SK-N-SH treated with all-trans-retinoic acid at 6 μM for 48 hours (cell line): ENCODE results near the gene SGK1.
A peak's percentile ranks its signal among the peaks of the same experiment; 100 is the strongest.

Experiments
- ATAC-seq: fragments of 200-7000 bp; cut with Tn5 transposase; 3 replicates; pipeline ENCODE4 v1.9.1; 2020; ENCODE audit warnings: mild to moderate bottlenecking, moderate library complexity
- ARNTL ChIP-seq: fragments of 450-650 bp; formaldehyde crosslinking; IDR thresholded peaks from 2 replicates; pipeline ENCODE4 v1.5.0; 2020; ENCODE audit warnings: low read depth, mild to moderate bottlenecking, moderate library complexity, borderline replicate concordance
- BACH2 ChIP-seq: fragments of 250-450 bp; sonication (Bioruptor Pico); IDR thresholded peaks from 2 replicates; pipeline ENCODE4 v1.9.0; 2021; ENCODE audit warnings: mild to moderate bottlenecking, borderline replicate concordance
- CSDC2 ChIP-seq: fragments of 250-450 bp; sonication (Bioruptor Pico); IDR thresholded peaks from 2 replicates; pipeline ENCODE4 v1.5.0; 2020; ENCODE audit warnings: mild to moderate bottlenecking, moderate library complexity
- ESRRG ChIP-seq: fragments of 250-450 bp; sonication (Bioruptor Pico); IDR thresholded peaks from 2 replicates; pipeline ENCODE4 v1.6.1; 2021; ENCODE audit warnings: mild to moderate bottlenecking
- GLIS3 ChIP-seq: fragments of 250-450 bp; sonication (Bioruptor Pico); IDR thresholded peaks from 2 replicates; pipeline ENCODE4 v1.5.0; 2020; ENCODE audit warnings: mild to moderate bottlenecking, moderate library complexity
- ISL1 ChIP-seq: fragments of 250-450 bp; sonication (Bioruptor Pico); IDR thresholded peaks from 2 replicates; pipeline ENCODE4 v2.1.2; 2022; ENCODE audit warnings: mild to moderate bottlenecking, moderate library complexity
- PPARA ChIP-seq: fragments of 250-450 bp; sonication (Bioruptor Pico); IDR thresholded peaks from 2 replicates; pipeline ENCODE4 v1.5.0; 2020; ENCODE audit warnings: mild to moderate bottlenecking, borderline replicate concordance
- RARB ChIP-seq: fragments of 250-450 bp; sonication (Bioruptor Pico); IDR thresholded peaks from 2 replicates; pipeline ENCODE4 v1.8.0; 2021; ENCODE audit warnings: mild to moderate bottlenecking, moderate library complexity
- SNAI2 ChIP-seq: fragments of 250-450 bp; sonication (Bioruptor Pico); IDR thresholded peaks from 2 replicates; pipeline ENCODE4 v1.5.0; 2020; ENCODE audit warnings: mild to moderate bottlenecking, moderate library complexity
- TCF4 ChIP-seq: fragments of 250-450 bp; sonication (Bioruptor Pico); IDR thresholded peaks from 2 replicates; pipeline ENCODE4 v1.8.0; 2021; ENCODE audit warnings: mild to moderate bottlenecking, moderate library complexity, borderline replicate concordance
- TOX ChIP-seq: fragments of 250-450 bp; sonication (Bioruptor Pico); IDR thresholded peaks from 2 replicates; pipeline ENCODE4 v1.8.0; 2021; ENCODE audit warnings: mild to moderate bottlenecking, moderate library complexity, borderline replicate concordance
- ZC3H10 ChIP-seq: fragments of 250-450 bp; sonication (Bioruptor Pico); IDR thresholded peaks from 2 replicates; pipeline ENCODE4 v1.5.1; 2021; ENCODE audit warnings: mild to moderate bottlenecking, moderate library complexity
- ZFP3 ChIP-seq: fragments of 250-450 bp; sonication (Bioruptor Pico); IDR thresholded peaks from 2 replicates; pipeline ENCODE4 v1.5.0; 2020; ENCODE audit warnings: mild to moderate bottlenecking, moderate library complexity
- ZFP30 ChIP-seq: fragments of 450-650 bp; formaldehyde crosslinking; IDR thresholded peaks from 2 replicates; pipeline ENCODE4 v1.5.0; 2022; ENCODE audit warnings: mild to moderate bottlenecking, moderate library complexity
- ZNF565 ChIP-seq: fragments of 450-650 bp; formaldehyde crosslinking; conservative IDR thresholded peaks from 2 replicates; pipeline ENCODE4 v1.5.0; 2020; ENCODE audit warnings: low read depth, mild to moderate bottlenecking, moderate library complexity
- ZNF70 ChIP-seq: fragments of 450-650 bp; formaldehyde crosslinking; IDR thresholded peaks from 2 replicates; pipeline ENCODE4 v1.5.0; 2020; ENCODE audit warnings: mild to moderate bottlenecking, moderate library complexity
- ZNF8 ChIP-seq: fragments of 450-650 bp; formaldehyde crosslinking; IDR thresholded peaks from 2 replicates; pipeline ENCODE4 v1.5.0; 2020; ENCODE audit warnings: mild to moderate bottlenecking, moderate library complexity
- TF ChIP-seq, protein P1 (sequence below): fragments of 250-450 bp; sonication (Bioruptor Pico); IDR thresholded peaks from 2 replicates; pipeline ENCODE4 v1.5.1; 2020; ENCODE audit warnings: low read depth, mild to moderate bottlenecking, moderate library complexity
- TF ChIP-seq, protein P2 (sequence below): fragments of 250-450 bp; sonication (Bioruptor Pico); IDR thresholded peaks from 2 replicates; pipeline ENCODE4 v1.8.0; 2021; ENCODE audit warnings: low read depth, mild to moderate bottlenecking, moderate library complexity, borderline replicate concordance
- TF ChIP-seq, protein P3 (sequence below): fragments of 250-450 bp; sonication (Bioruptor Pico); IDR thresholded peaks from 2 replicates; pipeline ENCODE4 v1.5.0; 2020; ENCODE audit warnings: mild to moderate bottlenecking, moderate library complexity
- TF ChIP-seq, protein P4 (sequence below): fragments of 250-450 bp; sonication (Bioruptor Pico); IDR thresholded peaks from 2 replicates; pipeline ENCODE4 v1.5.1; 2021; ENCODE audit warnings: mild to moderate bottlenecking, moderate library complexity

Gene SGK1

DNA sequence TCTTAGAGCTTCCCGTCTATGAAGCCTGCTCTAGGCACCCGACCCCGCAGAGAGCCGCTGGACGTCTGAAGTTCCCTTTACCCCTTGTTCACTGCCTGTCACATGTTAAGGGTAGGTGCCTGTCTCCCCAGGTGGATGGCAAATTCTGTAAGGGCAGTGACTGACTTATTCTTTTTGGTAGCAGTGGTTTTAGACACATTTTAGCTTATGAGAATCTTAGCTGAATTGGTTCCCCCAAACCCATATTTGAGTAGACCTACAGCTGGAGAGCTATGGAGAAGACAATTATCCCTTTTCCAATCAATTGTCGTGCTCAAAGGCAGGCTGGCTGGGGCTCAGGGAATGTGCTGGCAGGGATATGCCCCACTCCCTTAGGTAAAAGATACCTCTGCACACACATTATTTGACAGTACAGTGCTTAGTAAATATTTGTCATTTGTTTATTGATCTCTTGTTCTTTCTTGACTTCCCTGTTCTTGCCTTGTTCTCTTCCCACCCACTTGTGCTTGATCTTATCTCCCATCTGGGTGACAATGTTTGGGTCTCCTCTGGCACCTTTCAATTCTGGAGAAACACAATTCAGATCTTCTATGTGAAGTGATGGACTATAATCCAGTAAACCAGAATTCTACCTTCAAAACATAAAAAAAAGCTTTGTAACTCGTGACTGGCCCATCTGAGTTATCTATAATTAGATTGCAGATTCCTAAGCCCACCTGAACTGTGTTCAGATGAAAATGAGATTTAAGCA lies 151.2 kb downstream of the SGK1 start:
- ATAC-seq: peak; percentile 14
- TF ChIP-seq, protein P1, sequence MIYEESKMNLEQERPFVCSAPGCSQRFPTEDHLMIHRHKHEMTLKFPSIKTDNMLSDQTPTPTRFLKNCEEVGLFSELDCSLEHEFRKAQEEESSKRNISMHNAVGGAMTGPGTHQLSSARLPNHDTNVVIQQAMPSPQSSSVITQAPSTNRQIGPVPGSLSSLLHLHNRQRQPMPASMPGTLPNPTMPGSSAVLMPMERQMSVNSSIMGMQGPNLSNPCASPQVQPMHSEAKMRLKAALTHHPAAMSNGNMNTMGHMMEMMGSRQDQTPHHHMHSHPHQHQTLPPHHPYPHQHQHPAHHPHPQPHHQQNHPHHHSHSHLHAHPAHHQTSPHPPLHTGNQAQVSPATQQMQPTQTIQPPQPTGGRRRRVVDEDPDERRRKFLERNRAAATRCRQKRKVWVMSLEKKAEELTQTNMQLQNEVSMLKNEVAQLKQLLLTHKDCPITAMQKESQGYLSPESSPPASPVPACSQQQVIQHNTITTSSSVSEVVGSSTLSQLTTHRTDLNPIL (CRISPR knock-in tag): 0 out of 2 replicates have a peak, but pooled peaks have one; percentile 12
- TF ChIP-seq ZC3H10 (CRISPR knock-in tag) (no peak), ZNF8 (CRISPR knock-in tag) (no peak), ZFP30 (no peak)

DNA sequence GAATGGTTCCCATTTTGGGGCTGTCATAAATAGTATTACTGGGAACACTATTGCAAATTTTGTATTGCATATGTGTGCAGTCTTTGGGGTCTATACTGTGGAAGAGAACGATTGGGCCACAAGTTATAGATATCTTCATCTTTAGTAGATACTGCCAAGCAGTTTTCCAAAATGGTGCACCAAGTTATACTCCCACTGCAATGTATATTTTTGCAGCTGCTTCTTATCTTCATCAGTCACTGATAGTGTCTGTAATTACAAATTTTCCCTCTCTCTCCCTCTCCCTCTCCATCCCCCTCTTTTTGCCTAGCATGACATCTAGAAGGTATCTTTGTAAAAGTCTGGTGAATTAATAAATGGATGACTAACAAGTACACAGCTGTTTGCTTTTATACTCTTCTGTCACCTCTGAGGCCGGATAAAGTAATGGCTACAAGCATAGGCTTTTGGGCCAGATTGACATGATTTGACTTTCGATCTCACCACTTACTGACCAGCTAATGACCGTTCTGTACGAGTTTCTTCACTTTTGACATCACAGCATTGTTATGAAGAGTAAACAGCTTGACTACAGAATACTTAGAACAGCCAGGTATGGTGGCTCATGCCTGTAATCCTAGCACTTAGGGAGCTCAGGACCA lies 152.2 kb downstream of the SGK1 start:
- no peak for TF ChIP-seq GLIS3 (CRISPR knock-in tag)
- TF ChIP-seq ZNF8 (CRISPR knock-in tag): no peak
- no peak for TF ChIP-seq PPARA (CRISPR knock-in tag)
- no peak for TF ChIP-seq ZFP3 (CRISPR knock-in tag)
- ATAC-seq: peak; percentile 7

DNA sequence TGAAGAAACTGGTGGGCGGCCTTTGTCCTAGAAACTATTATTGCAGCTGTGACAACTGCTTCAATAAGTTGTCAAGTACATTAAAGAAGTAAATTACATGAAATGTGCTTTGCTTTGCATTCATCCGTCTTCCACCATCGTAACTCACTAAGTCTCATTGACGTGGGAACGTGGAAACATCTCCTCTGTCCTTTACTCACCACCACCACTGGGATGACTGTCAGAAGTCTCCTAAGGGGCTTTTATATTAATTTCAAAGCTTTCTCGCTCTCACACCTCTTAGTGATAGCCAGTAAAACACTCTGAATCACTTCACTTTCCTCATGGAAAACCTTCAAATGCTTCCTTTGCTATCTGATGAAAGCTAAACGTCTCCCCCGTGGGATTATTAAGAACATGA lies 153.6 kb downstream of the SGK1 start:
- no peak for ATAC-seq
- no peak for TF ChIP-seq ZNF8 (CRISPR knock-in tag)
- no peak for TF ChIP-seq SNAI2 (CRISPR knock-in tag)
- TF ChIP-seq, protein P1 (CRISPR knock-in tag): no peak
- TF ChIP-seq, all 23 proteins: peak for 0

DNA sequence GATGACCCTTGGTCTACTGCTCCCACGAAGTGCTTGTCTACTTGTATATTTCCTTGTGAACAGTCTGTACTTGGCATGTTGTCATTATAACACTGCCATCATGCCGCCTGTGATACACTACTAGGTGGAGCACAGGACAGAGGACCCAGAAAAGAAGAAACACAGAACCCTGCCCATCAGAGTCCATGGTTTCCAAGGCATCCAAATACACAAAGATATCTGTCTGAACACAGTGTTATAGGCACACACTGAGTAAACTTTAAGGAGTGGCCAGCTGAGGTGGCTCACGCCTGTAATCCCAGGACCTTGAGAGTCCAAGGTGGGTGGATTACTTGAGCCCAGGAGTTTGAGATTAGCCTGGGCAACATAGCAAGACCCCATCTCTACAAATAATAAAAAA lies 155.0 kb downstream of the SGK1 start:
- no peak for ATAC-seq
- TF ChIP-seq ARNTL (CRISPR knock-in tag) (no peak), ZC3H10 (CRISPR knock-in tag) (no peak), TCF4 (no peak), ESRRG (no peak), ZNF8 (CRISPR knock-in tag) (no peak), SNAI2 (CRISPR knock-in tag) (no peak), TOX (CRISPR knock-in tag) (no peak), BACH2 (CRISPR knock-in tag) (no peak), CSDC2 (CRISPR knock-in tag) (no peak), ZNF565 (CRISPR knock-in tag) (no peak), ZFP30 (no peak), ISL1 (CRISPR knock-in tag) (no peak), RARB (CRISPR knock-in tag) (no peak), ZFP3 (CRISPR knock-in tag) (no peak), GLIS3 (CRISPR knock-in tag) (no peak), ZNF70 (CRISPR knock-in tag) (no peak)
- TF ChIP-seq, protein P2, sequence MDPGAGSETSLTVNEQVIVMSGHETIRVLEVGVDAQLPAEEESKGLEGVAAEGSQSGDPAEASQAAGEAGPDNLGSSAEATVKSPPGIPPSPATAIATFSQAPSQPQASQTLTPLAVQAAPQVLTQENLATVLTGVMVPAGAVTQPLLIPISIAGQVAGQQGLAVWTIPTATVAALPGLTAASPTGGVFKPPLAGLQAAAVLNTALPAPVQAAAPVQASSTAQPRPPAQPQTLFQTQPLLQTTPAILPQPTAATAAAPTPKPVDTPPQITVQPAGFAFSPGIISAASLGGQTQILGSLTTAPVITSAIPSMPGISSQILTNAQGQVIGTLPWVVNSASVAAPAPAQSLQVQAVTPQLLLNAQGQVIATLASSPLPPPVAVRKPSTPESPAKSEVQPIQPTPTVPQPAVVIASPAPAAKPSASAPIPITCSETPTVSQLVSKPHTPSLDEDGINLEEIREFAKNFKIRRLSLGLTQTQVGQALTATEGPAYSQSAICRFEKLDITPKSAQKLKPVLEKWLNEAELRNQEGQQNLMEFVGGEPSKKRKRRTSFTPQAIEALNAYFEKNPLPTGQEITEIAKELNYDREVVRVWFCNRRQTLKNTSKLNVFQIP (CRISPR knock-in tag): no peak
- TF ChIP-seq, protein P3, sequence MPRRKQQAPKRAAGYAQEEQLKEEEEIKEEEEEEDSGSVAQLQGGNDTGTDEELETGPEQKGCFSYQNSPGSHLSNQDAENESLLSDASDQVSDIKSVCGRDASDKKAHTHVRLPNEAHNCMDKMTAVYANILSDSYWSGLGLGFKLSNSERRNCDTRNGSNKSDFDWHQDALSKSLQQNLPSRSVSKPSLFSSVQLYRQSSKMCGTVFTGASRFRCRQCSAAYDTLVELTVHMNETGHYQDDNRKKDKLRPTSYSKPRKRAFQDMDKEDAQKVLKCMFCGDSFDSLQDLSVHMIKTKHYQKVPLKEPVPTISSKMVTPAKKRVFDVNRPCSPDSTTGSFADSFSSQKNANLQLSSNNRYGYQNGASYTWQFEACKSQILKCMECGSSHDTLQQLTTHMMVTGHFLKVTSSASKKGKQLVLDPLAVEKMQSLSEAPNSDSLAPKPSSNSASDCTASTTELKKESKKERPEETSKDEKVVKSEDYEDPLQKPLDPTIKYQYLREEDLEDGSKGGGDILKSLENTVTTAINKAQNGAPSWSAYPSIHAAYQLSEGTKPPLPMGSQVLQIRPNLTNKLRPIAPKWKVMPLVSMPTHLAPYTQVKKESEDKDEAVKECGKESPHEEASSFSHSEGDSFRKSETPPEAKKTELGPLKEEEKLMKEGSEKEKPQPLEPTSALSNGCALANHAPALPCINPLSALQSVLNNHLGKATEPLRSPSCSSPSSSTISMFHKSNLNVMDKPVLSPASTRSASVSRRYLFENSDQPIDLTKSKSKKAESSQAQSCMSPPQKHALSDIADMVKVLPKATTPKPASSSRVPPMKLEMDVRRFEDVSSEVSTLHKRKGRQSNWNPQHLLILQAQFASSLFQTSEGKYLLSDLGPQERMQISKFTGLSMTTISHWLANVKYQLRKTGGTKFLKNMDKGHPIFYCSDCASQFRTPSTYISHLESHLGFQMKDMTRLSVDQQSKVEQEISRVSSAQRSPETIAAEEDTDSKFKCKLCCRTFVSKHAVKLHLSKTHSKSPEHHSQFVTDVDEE (CRISPR knock-in tag): no peak
- TF ChIP-seq, protein P4, sequence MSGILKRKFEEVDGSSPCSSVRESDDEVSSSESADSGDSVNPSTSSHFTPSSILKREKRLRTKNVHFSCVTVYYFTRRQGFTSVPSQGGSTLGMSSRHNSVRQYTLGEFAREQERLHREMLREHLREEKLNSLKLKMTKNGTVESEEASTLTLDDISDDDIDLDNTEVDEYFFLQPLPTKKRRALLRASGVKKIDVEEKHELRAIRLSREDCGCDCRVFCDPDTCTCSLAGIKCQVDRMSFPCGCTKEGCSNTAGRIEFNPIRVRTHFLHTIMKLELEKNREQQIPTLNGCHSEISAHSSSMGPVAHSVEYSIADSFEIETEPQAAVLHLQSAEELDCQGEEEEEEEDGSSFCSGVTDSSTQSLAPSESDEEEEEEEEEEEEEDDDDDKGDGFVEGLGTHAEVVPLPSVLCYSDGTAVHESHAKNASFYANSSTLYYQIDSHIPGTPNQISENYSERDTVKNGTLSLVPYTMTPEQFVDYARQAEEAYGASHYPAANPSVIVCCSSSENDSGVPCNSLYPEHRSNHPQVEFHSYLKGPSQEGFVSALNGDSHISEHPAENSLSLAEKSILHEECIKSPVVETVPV (CRISPR knock-in tag): no peak
